HEK293T (cell line): ENCODE measurements around the gene MRPS12.

Experiments used
- BHLHE40 ChIP-seq: fragments of 450-650 bp; IDR thresholded peaks from 2 replicates; pipeline ENCODE4 v1.6.1; 2016; ENCODE audit warnings: mild to moderate bottlenecking, moderate library complexity, borderline replicate concordance
- CTBP1 ChIP-seq: fragments of 450-650 bp; IDR thresholded peaks from 2 replicates; pipeline ENCODE4 v1.6.1; 2016; ENCODE audit warnings: borderline replicate concordance
- ELF4 ChIP-seq: fragments of 450-650 bp; IDR thresholded peaks from 2 replicates; pipeline ENCODE4 v1.6.1; 2017; ENCODE audit warnings: antibody characterized with exemption
- FOXA1 ChIP-seq: fragments of 450-650 bp; IDR thresholded peaks from 2 replicates; pipeline ENCODE4 v1.6.1; 2016; ENCODE audit warnings: mild to moderate bottlenecking
- FOXK2 ChIP-seq: fragments of 450-650 bp; IDR thresholded peaks from 2 replicates; pipeline ENCODE4 v1.6.1; 2016; ENCODE audit warnings: mild to moderate bottlenecking
- FOXM1 ChIP-seq: fragments of 450-650 bp; IDR thresholded peaks from 2 replicates; pipeline ENCODE4 v1.6.1; 2017; ENCODE audit warnings: mild to moderate bottlenecking, borderline replicate concordance
- L3MBTL2 ChIP-seq: fragments of 450-650 bp; conservative IDR thresholded peaks from 2 replicates; pipeline ENCODE4 v1.6.1; 2016; ENCODE audit warnings: mild to moderate bottlenecking
- LEF1 ChIP-seq: fragments of 450-650 bp; IDR thresholded peaks from 2 replicates; pipeline ENCODE4 v1.6.1; 2017; ENCODE audit warnings: mild to moderate bottlenecking, borderline replicate concordance
- SP1 ChIP-seq: fragments of 450-650 bp; IDR thresholded peaks from 2 replicates; pipeline ENCODE4 v1.6.1; 2017
- TARDBP ChIP-seq: fragments of 450-650 bp; IDR thresholded peaks from 2 replicates; pipeline ENCODE4 v1.6.1; 2016
- ZNF384 ChIP-seq: fragments of 450-650 bp; IDR thresholded peaks from 2 replicates; pipeline ENCODE4 v1.6.1; 2016

DNA sequence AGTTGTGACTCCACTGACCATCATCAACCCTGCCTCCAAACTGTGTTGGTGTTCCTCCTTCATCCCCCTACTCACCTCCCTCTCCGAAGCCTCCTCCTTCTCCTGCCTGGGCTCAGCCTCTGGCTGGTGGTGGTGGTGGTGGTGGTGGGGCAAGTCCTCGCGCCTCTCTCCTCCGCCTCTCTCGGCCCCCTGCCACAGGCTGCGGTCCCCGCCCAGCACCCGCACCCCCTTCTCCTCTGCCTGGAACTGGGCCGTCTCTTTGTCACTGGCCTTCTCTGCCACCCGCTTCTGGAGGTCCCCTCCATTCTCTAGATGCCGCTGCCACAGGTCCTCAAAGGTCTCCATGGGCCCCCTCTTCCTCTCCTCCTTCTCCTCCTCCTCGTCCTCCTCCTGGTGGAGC lies 20.3 kb upstream of the MRPS12 start:
- TF ChIP-seq ELF4 (no peak), SP1 (no peak), ZNF384 (no peak), FOXM1 (no peak), L3MBTL2 (no peak), TARDBP (no peak), BHLHE40 (no peak), CTBP1 (no peak), LEF1 (no peak), FOXA1 (no peak), FOXK2 (no peak)
